Measurements from ENCODE around the gene CENPN. TPM values are rescaled to one million over a fixed set of nuclear protein-coding genes. Genes with fewer than 3 reads are reported as not detected.
A peak's percentile ranks its signal among the peaks of the same experiment; 100 is the strongest.

Gene CENPN
- 8.7 TPM for total RNA-seq
- long read RNA-seq, transcript CENPN-202 (11 exons, 2,481 nt) = major isoform, 7 of 18 reads
- long read RNA-seq, partial matches to known transcripts = 0 of 18 reads
- long read RNA-seq, other reads (novel, unspliced or antisense) = 8 of 18 reads

DNA sequence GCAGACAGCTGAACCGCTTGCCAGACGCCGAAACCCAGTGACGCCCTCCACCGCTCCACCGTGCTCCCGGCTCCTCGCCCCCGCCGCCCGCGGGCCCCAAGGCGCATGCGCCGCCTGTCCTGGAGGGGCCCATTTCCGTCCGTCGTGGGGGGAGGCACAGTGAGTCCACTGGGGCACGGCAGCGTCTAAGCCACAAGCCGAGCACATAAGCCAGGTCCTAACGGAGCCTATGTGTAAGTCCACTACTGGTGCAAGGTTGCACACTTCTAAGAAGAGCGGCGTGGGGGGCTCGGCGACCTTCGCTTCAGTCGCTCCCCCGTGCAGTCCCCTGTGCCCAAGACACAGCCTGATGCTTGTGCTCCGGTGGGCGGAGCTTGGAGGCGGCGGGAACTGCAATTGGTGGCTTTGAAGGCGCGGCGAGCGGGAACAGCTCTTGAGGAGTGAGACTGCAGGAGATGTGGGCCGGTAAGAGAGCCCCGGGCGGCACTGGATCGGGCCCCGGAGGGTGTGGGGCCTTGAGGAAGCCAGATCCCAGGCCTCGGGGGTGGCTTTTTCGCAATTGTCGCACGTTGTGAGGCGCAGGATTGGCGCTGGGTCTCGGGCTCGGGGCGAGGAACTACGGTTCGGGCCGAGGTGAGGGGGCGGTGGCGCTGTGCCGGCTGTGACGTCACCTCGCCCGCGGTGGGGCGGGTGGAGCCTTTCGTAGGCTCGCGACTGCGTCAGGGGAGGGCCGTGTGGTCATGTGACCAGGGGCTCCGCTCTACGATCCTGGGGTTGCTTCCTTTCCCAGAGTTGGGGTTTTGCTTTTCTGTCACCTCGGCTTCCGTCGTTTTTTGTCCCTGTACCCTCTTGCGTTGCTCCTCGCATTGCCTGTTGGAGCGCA is at the start of gene CENPN, which contains the start of gene CMC2:
Gene CENPN, plus strand, starts transcription at position 402 of the 883 bp plus-strand sequence. CDS start 4,726 bp downstream, outside the sequence.
Gene CMC2, minus strand, starts transcription at position 73 of the 883 bp plus-strand sequence. CDS start 9,491 bp downstream, outside the sequence.
- DNase-seq (peak; percentile 100), ATAC-seq (ENCODE audit: poor library complexity) (peak; percentile 97)
- intact Hi-C loops (cut with DNase I) = no loop called here

- DNase-seq (no peak), ATAC-seq (ENCODE audit: poor library complexity) (no peak)
- intact Hi-C loops (cut with DNase I) = no loop called here
Measured at GRCh38 chr16:80958284-80958683, 48.7 kb upstream of the CENPN start.

DNA sequence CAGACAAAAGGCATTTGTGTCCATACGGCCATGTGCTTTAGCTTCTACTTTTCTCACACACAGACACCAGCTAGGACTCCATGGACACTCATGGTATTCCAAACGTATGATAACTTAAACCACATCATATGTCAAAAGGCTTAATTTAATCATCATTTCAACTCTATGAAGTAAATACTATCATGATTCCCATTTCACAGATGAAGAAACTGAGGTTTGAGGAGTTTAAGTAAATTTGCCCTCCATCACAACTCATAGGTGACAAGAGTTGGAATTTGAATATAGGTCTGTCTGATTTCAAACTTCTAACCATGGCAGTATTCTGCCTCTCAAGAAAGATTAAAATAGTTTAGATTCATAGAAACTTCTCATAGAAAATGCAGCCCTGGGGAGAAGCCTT is 44.1 kb upstream of the CENPN start:
- intact Hi-C loops (cut with DNase I) = no loop called here
- no peak for DNase-seq
- ATAC-seq (ENCODE audit: poor library complexity) = no peak

DNA sequence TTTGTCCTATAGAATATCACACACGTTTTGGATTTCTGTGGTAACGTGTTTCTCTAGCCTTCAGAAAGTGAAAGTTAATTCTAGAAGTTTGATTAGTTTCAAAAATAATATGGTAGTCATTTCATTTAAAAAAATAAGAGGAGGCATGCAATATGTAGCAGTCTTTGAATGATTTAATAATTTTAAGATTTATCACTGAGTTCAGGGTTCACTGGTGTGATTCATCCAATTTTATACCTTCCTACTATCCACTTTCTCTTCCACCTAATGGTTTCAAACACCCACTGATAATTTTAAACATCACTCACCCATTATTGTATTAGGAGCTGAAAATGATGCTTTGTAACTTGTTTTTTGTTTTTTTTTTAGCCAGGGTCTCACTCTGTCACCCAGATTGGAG is 42.7 kb upstream of the CENPN start:
- no peak for ATAC-seq (ENCODE audit: poor library complexity)
- intact Hi-C loops (cut with DNase I) = no loop called here

DNA sequence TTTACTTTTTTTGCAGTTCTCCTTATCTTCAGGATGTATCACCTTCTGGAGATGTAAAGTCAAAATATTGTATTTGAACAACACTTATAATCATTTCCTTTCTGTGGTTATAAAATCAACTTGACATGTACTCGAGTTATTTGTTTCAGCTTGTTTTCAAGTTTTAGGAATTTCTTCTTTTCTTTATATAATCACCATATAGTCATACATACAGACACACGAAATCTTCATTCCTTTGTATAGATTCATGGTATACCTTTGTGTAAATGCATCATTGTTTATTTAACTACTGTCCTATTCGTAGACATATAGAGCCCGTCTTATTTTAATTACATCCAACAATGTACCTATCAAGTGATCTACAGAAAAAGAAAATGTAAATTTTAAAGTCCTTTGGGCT is 40.4 kb upstream of the CENPN start:
- intact Hi-C loops (cut with DNase I) = no loop called here
- DNase-seq (no peak), ATAC-seq (ENCODE audit: poor library complexity) (no peak)

More for the DNA sequence above, 42.7 kb upstream of the CENPN start:
- DNase-seq = no peak

DNA sequence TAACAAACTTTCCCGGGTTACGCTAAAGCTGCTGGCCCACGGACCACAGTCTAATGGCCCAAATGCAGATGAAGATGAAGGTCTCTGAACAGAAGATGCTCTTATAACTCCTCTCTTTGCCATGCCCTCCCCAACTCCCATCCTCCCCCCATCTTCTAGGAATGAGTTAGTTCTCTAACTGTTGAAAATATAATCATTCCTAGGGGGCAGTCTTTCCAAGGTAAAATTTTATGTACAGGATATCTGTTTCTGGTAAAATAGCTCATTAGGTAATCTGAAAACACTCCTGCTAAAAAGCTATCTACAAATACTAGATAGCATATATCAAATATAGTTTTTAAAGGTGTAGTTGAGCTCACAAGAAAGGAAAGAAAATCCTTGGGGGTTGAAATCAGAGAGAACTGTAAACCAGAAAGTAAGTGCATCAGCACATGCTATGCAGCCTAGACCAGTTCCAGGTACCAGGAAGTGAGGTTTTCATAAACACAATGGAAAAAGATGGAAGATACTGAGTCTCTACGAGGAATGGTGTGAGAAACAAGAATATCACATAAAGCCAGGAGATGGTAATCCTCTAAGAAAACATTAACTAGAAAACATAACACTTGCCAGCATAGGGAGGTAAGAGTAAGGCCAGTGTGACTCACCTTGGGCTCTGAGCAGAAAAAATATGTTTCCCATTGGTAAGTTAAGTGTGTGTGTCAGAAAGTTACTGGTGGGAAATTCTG is 38.5 kb upstream of the CENPN start:
- ATAC-seq (ENCODE audit: poor library complexity) (no peak), DNase-seq (no peak)
- intact Hi-C loops (cut with DNase I) = no loop called here

DNA sequence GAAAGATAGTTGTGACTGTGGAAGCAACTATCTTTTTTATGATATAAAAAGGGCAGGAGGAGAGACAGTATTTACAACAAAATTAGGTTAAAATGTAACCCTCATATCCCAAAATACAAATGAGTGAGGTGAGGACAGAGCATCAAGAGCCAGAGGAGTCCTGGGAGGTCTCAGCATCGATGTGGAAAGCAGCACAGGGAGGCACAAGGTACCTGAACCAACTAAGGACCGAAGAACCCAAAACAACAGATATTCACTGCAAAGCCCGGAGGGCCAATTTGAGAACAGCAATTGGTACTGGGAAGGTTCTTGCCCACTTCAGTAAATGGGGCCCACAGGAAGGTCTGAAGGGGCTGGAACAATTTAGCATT is 37.9 kb upstream of the CENPN start:
- no peak for DNase-seq
- no peak for ATAC-seq (ENCODE audit: poor library complexity)
- intact Hi-C loops (cut with DNase I) = no loop called here

GRCh38 chr16:80971819-80972218 is 35.2 kb upstream of the CENPN start:
- no peak for ATAC-seq (ENCODE audit: poor library complexity)
- intact Hi-C loops (cut with DNase I) = no loop called here
- DNase-seq = no peak

DNA sequence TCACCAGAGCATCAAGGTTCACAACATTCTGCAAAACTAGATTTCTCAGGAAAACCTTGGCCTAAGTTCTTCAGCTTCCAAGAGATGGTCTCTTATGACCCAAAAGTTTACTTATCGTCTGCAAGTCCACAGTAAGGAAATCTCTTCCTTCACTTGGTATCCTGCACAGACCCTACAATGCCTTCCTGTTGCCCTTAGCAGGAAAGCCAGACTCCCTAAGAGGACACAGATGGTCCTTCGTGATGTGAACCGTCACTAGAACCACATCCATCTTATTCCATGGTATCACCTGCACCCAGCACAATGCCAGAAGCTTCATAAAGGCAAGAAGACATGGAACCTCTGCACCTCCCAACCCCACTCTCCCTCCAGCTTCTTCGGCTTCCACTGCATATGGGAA is 34.4 kb upstream of the CENPN start:
- intact Hi-C loops (cut with DNase I) = no loop called here
- DNase-seq (no peak), ATAC-seq (ENCODE audit: poor library complexity) (no peak)

- DNase-seq = no peak
- intact Hi-C loops (cut with DNase I) = no loop called here
- no peak for ATAC-seq (ENCODE audit: poor library complexity)
Measured at GRCh38 chr16:80973991-80974390, 33.0 kb upstream of the CENPN start.

DNA sequence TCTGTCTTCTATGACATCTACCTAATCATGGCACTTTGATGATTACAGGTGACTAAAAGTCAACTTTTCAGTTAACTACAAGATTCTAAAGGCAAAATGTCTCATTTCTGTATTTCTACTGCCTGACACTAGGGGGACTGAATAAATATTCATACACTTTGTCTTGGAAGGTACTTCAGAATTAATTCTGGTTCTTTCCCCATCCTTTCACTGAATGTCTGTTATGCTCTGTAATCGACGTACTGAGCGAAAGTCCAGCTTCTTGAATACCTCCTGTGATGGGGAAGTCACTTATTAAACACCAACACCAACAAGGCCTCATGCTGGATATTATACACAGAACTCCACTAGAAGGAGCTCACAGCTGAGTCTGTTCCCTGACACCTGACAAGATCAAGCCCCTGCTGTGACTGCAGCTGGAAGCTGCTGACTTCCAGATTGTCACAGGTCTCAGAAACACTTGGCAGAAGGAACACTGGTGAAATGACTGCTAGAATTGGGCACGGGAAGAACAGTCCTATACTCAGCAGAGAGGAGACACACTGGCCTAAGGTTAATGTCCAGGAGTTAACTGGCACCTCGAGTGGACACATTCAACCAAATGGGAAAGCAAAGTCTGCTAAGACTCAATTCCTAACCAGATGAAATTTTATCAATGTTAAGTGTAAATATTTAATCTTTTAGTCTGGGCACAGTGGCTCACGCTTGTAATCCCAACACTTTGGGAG is 32.2 kb upstream of the CENPN start:
- DNase-seq (no peak), ATAC-seq (ENCODE audit: poor library complexity) (peak; percentile 87)
- intact Hi-C loops (cut with DNase I) = no loop called here

GRCh38 chr16:80976946-80977345 is 30.1 kb upstream of the CENPN start:
- DNase-seq (no peak), ATAC-seq (ENCODE audit: poor library complexity) (no peak)
- intact Hi-C loops (cut with DNase I) = no loop called here

- DNase-seq = no peak
- intact Hi-C loops (cut with DNase I) = no loop called here
- ATAC-seq (ENCODE audit: poor library complexity) = no peak
Measured at GRCh38 chr16:80981103-80981502, 25.9 kb upstream of the CENPN start.

GRCh38 chr16:80982646-80983045 is 24.4 kb upstream of the CENPN start:
- no peak for DNase-seq
- no peak for ATAC-seq (ENCODE audit: poor library complexity)
- intact Hi-C loops (cut with DNase I) = no loop called here

GRCh38 chr16:80984124-80984892 is 22.7 kb upstream of the CENPN start:
- no peak for DNase-seq
- intact Hi-C loops (cut with DNase I) = no loop called here
- ATAC-seq (ENCODE audit: poor library complexity) = no peak

GRCh38 chr16:80985611-80986010 is 21.4 kb upstream of the CENPN start:
- DNase-seq = no peak
- no peak for ATAC-seq (ENCODE audit: poor library complexity)
- intact Hi-C loops (cut with DNase I) = no loop called here

DNA sequence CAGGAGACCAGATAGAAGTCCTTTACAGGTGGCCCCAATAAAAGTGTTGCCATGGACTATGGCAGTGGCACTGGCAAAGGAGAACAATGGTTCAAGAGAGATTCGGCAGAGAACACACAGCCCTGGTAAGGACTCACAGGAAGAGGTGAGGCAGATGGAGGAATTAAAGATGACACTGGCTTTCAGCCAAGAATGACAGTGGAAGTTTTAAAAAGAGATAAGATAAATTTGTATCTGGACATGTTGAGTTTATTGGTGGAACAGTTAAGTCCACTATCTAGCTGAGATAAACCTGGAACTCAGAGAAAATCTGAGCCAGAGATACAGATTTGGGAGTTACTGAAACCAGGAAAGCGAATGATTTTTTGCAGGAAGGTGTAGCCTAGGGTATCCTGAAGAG is 20.5 kb upstream of the CENPN start:
- ATAC-seq (ENCODE audit: poor library complexity) (no peak), DNase-seq (no peak)
- intact Hi-C loops (cut with DNase I) = no loop called here

DNA sequence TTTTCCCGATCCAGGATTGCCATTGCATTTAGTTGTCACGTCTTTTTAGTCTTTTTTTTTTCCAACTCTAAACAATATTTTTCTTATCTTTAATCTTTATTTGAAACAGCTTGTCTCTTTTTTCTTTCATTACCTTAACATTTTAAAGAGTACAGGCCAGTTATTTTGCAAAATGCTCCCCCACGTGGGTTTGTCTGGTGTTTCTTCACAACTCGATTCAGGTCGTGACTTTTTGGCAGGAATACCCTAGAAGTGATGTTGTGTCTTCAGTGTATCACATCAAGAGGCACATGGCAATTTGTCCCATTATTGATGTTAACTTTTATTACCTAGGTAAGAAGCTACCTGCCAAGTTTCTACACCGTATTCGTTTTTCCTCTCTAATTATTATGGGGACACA is 18.3 kb upstream of the CENPN start:
- DNase-seq = no peak
- ATAC-seq (ENCODE audit: poor library complexity) = no peak
- intact Hi-C loops (cut with DNase I) = no loop called here

Measured in Right ventricle myocardium superior (tissue), 1 donor.